KMS-11 (cell line): Measurements from ENCODE around the gene DOK6.
"Not testable (repeated sequence)": the region's sequence is repeated elsewhere in the genome, so short reads cannot be mapped to it uniquely, and the experiment has no call there.

Experiments
- H2AFZ ChIP-seq: fragments of 200-600 bp; sonication (generic); 2 replicates; pipeline ENCODE4 v1.6.1; 2016; ENCODE audit warnings: antibody characterized with exemption, mixed run types, low read depth
- H3K27ac ChIP-seq: fragments of 200-600 bp; sonication (generic); 2 replicates; pipeline ENCODE4 v1.6.1; 2016; ENCODE audit warnings: mild to moderate bottlenecking, mixed run types
- H3K27me3 ChIP-seq: fragments of 200-600 bp; sonication (generic); 2 replicates; pipeline ENCODE4 v1.6.1; 2017; ENCODE audit warnings: mild to moderate bottlenecking, low read depth, mixed run types, moderate library complexity; ENCODE audit not compliant: insufficient read depth
- H3K36me3 ChIP-seq: fragments of 200-600 bp; sonication (generic); 2 replicates; pipeline ENCODE4 v1.6.1; 2017; ENCODE audit warnings: mild to moderate bottlenecking, mixed run types; ENCODE audit not compliant: insufficient read depth
- H3K4me1 ChIP-seq: fragments of 200-600 bp; sonication (generic); 2 replicates; pipeline ENCODE4 v1.6.1; 2016; ENCODE audit warnings: mild to moderate bottlenecking, low read depth, mixed run types; ENCODE audit not compliant: poor library complexity, severe bottlenecking
- H3K4me2 ChIP-seq: fragments of 200-600 bp; sonication (generic); 2 replicates; pipeline ENCODE4 v1.7.0; 2016; ENCODE audit warnings: mild to moderate bottlenecking, mixed run types
- H3K4me3 ChIP-seq: fragments of 200-600 bp; sonication (generic); IDR thresholded peaks from 2 replicates; pipeline ENCODE4 v1.6.1; 2017; ENCODE audit warnings: low read depth, low read length, mixed read lengths; ENCODE audit not compliant: insufficient read depth
- H3K79me2 ChIP-seq: fragments of 200-600 bp; sonication (generic); 2 replicates; pipeline ENCODE4 v1.6.1; 2016; ENCODE audit warnings: low read depth, mixed run types; ENCODE audit not compliant: insufficient read depth
- H3K9ac ChIP-seq: fragments of 200-600 bp; sonication (generic); 2 replicates; pipeline ENCODE4 v1.6.1; 2016; ENCODE audit warnings: mild to moderate bottlenecking, mixed run types
- H4K20me1 ChIP-seq: fragments of 200-600 bp; sonication (generic); 2 replicates; pipeline ENCODE4 v1.6.1; 2016; ENCODE audit warnings: mild to moderate bottlenecking, mixed run types; ENCODE audit not compliant: insufficient read depth
- CTCF ChIP-seq: fragments of 200-600 bp; sonication (generic); conservative IDR thresholded peaks from 2 replicates; pipeline ENCODE4 v1.6.1; 2017; ENCODE audit warnings: low read depth, mild to moderate bottlenecking, antibody characterized with exemption, low read length, moderate library complexity, mixed read lengths

DOK6 gene

DNA sequence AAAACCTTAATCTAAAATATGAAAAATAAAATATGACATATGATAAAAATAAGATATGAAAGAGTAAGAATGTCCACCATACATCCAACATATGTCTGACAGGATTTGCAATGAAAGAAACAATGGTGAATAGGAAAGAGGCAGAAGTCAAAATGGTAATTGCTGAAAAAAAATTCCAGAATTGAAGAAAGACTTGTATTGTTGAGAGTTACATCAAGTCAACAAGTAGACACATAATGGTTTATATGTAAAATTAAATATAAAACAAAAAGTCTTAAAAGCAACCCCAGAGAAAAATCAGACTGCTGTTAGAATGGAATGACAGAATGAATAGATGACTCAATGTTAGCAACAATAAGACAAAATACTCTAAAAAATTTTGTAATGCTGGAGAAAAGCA lies 255.1 kb downstream of the DOK6 start:
- Histone ChIP-seq H3K79me2 (no peaks in the 10 kb centered on the region), H3K36me3 (no peaks in the 10 kb centered on the region), H3K4me3 (no peak overlapping the region), H3K4me1 (no peaks in the 10 kb centered on the region), H3K9ac (no peak overlapping the region), H4K20me1 (no peaks in the 10 kb centered on the region), H2AFZ (no peak overlapping the region), H3K4me2 (no peak overlapping the region), H3K27ac (no peak overlapping the region), H3K27me3 (no peaks in the 10 kb centered on the region)
- no peak for TF ChIP-seq CTCF

DNA sequence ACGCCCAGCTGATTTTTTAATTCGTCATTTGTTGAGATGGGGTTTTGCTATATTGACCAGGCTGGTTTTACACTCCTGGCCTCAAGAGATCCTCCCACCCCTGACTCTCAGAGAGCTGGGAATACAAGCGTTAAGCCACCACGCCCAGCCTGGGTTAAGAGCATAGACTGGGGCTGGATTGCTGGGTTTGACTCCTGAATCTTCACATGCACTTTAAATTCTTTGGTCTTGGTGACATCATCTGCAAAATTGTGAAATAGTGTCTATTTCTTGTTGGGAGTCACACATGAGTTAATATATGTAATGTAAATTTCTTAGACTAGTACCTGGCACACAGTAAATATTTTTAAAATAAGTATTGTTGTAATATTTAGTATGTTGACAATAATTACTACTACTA lies 257.4 kb downstream of the DOK6 start:
- Histone ChIP-seq H3K27ac (no peak overlapping the region), H3K27me3 (no peaks in the 10 kb centered on the region), H3K4me2 (no peak overlapping the region), H4K20me1 (no peaks in the 10 kb centered on the region), H3K9ac (no peak overlapping the region), H2AFZ (no peak overlapping the region), H3K79me2 (no peaks in the 10 kb centered on the region), H3K36me3 (no peaks in the 10 kb centered on the region), H3K4me1 (no peaks in the 10 kb centered on the region), H3K4me3 (no peak overlapping the region)
- no peak for TF ChIP-seq CTCF

- H3K9ac ChIP-seq: no peak overlapping the region
- H3K36me3 ChIP-seq: no peaks in the 10 kb centered on the region
- no peaks in the 10 kb centered on the region for H4K20me1 ChIP-seq
- no peak overlapping the region for H3K4me2 ChIP-seq
- H2AFZ ChIP-seq: no peak overlapping the region
- H3K79me2 ChIP-seq: no peaks in the 10 kb centered on the region
- no peak overlapping the region for H3K27ac ChIP-seq
- H3K4me1 ChIP-seq: no peaks in the 10 kb centered on the region
- H3K27me3 ChIP-seq: no peaks in the 10 kb centered on the region
- H3K4me3 ChIP-seq: no peak overlapping the region
- no peak for TF ChIP-seq CTCF
Measured at GRCh38 chr18:69658685-69659084, 258.0 kb downstream of the DOK6 start.

- Histone ChIP-seq H3K27ac (no peak overlapping the region), H3K79me2 (no peaks in the 10 kb centered on the region), H3K36me3 (no peaks in the 10 kb centered on the region), H3K4me1 (no peaks in the 10 kb centered on the region), H3K4me3 (no peak overlapping the region), H3K4me2 (no peak overlapping the region), H3K27me3 (no peaks in the 10 kb centered on the region), H3K9ac (no peak overlapping the region), H2AFZ (no peak overlapping the region), H4K20me1 (no peaks in the 10 kb centered on the region)
- TF ChIP-seq CTCF: no peak
Measured at GRCh38 chr18:69659142-69659651, 258.5 kb downstream of the DOK6 start.

DNA sequence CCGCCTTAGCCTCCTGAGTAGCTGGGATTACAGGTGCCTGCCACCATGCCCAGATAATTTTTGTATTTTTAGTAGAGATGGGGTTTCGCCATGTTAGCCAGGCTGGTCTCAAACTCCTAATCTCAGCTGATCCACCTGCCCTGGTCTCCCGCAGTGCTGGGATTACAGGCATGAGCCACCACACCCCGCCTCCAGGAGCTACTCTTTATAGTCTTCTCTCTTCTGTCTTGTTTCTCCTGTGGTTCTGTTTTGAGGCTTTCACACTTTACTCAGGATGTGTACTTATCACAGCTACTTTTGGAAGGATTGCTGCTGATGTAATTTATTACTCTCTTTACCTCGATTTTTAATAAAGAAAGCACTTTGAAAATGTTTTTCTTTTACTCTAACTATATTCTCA lies 261.4 kb downstream of the DOK6 start:
- H3K36me3 ChIP-seq, H3K79me2 ChIP-seq, H3K4me2 ChIP-seq, H3K4me1 ChIP-seq, H3K27ac ChIP-seq, H4K20me1 ChIP-seq, H3K4me3 ChIP-seq, H3K27me3 ChIP-seq, H2AFZ ChIP-seq, H3K9ac ChIP-seq: not testable (repeated sequence)
